Measurements from ENCODE around the gene SLC25A38. TPM values are rescaled to one million over a fixed set of nuclear protein-coding genes. Genes with fewer than 3 reads are reported as not detected.
"Not testable (repeated sequence)": the region's sequence is repeated elsewhere in the genome, so short reads cannot be mapped to it uniquely, and the experiment has no call there.

SLC25A38 gene
- total and polyA plus RNA-seq, 2 donors = 10.7 to 38.6 TPM

DNA sequence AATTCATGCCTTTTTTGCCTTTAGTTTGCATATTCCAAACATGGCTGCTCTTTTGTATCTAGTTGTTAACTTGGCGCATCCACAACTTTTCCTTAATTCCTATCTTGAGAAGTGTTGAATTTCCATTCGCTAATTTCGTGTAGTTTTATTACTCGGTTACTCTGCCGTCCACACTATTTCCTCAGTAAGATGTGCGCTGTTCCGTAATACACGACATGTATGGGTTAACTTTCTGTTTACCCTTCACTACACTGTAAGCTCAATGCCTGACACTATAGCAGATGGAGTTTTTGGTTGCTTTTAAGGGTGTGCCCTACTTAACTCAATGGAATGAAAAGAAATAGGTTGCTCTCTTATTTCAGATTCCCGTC, 24.1 kb downstream of the SLC25A38 start:
- DNase-seq (ENCODE audit: extremely low spot score) = no peak
- 7% methylated on average over 9 of the region's 9 CpGs for WGBS
- Histone ChIP-seq H3K36me3 (ENCODE audit: insufficient read depth) (peaks cover 2% of the 10 kb centered on the region), H3K4me1 (ENCODE audit: insufficient read depth) (peaks cover 1% of the 10 kb centered on the region), H3K27ac (ENCODE audit: low read depth) (no peak overlapping the region), H3K4me3 (ENCODE audit: low read depth, low read length) (peak overlapping the region; percentile 79)

DNA sequence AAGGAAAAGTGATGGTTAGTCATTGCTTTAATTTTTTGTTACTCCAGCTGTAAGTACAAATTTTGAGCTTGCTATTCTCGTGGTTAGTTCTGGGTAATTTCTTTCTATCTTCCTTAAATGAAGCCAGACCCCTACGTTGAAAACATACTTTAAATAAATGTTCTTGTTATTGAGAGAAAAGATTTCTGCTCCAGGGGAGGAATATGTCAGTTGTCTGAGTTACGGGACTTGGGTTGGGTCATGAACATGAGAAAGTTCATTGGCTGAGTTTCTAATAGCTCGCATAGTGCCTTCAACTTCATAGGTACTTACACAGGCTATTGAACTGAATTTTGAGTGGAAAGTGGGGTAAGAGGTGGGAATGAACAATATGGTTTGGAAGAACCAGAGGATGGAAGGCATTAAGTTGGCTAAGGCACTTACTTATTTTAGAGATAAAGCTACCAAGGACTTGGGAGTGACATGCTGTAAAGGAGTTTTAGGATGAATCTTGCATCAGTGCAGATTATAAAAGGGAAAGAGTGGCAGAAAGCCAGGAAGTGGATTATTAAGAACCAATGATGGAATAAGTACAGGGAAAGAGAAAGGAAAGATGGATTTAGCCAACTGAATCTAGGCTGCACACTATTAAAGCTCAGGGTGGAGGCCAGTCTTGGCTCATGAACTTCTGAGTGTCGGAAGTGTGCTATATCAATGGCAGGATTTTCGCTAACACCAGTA, 24.8 kb downstream of the SLC25A38 start:
- H3K4me1 ChIP-seq (ENCODE audit: insufficient read depth) = peaks cover 1% of the 10 kb centered on the region
- no peak overlapping the region for H3K27ac ChIP-seq (ENCODE audit: low read depth)
- WGBS = 72% methylated on average over 6 of the region's 6 CpGs
- H3K36me3 ChIP-seq (ENCODE audit: insufficient read depth) = peaks cover 2% of the 10 kb centered on the region
- H3K4me3 ChIP-seq (ENCODE audit: low read depth, low read length) = no peak overlapping the region
- no peak for DNase-seq (ENCODE audit: extremely low spot score)

GRCh38 chr3:39408493-39409372, 25.6 kb downstream of the SLC25A38 start:
- Histone ChIP-seq H3K36me3 (ENCODE audit: insufficient read depth) (peaks cover 4% of the 10 kb centered on the region), H3K27ac (ENCODE audit: low read depth) (no peak overlapping the region), H3K4me1 (ENCODE audit: insufficient read depth) (peaks cover 1% of the 10 kb centered on the region), H3K4me3 (ENCODE audit: low read depth, low read length) (no peak overlapping the region)
- DNase-seq (ENCODE audit: extremely low spot score) = no peak
- 85% methylated on average over 21 of the region's 21 CpGs for WGBS

DNA sequence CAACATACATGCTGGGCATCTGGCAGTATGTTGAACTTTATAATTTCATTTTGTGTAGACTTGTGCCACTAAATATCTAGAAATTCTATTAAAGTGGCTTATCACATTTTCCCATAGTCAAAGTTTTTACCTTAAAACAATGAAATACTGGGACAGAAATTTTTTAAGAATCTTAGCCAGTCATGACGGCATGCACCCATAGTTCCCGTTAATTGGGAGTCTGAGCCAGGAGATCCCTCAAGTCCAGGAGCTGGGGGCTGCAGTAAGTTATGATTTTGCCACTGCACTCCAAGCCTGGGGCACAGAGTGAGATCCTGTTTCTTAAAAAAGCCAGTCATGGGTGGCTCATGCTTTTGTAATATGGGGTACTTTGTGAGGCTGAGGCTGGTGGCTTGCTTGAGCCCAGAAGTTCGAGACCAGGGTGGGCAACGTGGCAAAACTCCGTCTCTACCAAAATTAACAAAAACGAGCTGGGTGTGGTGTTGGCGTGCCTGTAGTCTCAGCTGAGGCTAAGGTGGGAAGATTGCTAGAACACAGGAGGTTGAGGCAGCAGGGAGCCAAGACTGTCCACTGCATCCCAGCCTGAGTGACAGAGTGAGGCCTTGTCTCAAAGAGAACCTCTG, 26.5 kb downstream of the SLC25A38 start:
- peaks cover 1% of the 10 kb centered on the region for H3K4me1 ChIP-seq (ENCODE audit: insufficient read depth)
- H3K27ac ChIP-seq (ENCODE audit: low read depth) = no peak overlapping the region
- peaks cover 4% of the 10 kb centered on the region for H3K36me3 ChIP-seq (ENCODE audit: insufficient read depth)
- WGBS = 74% methylated on average over 7 of the region's 7 CpGs
- DNase-seq (ENCODE audit: extremely low spot score) = no peak
- no peak overlapping the region for H3K4me3 ChIP-seq (ENCODE audit: low read depth, low read length)

DNA sequence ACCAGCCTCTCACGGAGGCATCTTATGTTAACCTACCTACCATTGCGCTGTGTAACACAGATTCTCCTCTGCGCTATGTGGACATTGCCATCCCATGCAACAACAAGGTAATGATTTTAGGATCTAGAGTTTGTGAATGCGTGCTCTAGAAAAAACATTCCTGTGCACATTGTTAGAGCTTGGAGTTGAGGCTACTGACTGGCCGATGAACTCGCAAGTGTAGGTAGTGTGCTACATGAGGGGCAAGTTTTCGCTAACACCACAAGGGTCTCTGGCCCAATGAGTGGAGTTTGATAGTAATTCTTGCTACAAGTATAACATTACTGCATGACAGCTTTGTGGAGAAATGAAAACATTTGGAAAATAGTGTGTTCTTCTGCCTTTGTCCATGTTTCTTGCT, 27.7 kb downstream of the SLC25A38 start:
- peaks cover 4% of the 10 kb centered on the region for H3K36me3 ChIP-seq (ENCODE audit: insufficient read depth)
- peaks cover 1% of the 10 kb centered on the region for H3K4me1 ChIP-seq (ENCODE audit: insufficient read depth)
- WGBS = 95% methylated on average over 6 of the region's 7 CpGs
- H3K4me3 ChIP-seq (ENCODE audit: low read depth, low read length) = no peak overlapping the region
- H3K27ac ChIP-seq (ENCODE audit: low read depth) = no peak overlapping the region
- no peak for DNase-seq (ENCODE audit: extremely low spot score)

DNA sequence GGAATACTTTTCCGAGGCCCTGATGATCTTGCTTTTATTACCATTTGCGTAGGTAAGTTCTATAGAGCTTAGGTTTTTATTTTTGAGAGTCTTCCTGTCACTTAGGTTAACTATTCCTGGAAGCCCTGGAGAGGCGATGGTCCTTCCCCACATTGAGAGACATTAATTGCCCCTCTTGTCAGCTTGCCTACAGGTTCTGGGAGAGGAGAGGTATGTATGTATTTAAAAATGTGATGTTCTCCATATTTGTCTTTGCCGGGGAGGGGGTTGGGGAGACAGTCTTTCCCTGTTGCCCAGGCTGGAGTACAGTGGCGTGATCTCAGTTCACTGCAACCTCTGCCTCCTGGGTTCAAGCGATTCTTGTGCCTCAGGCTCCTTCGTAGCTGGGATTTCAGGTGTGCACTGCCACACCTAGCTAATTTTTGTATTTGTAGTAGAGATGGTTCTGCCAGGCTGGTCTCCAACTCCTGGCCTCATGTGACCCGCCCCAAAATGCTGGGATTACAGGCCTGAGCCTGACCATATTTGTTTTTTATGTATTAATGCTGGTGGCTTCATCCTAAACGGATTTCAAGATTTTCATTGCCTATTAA, 29.6 kb downstream of the SLC25A38 start:
- H3K4me3 ChIP-seq (ENCODE audit: low read depth, low read length) = no peak overlapping the region
- H3K36me3 ChIP-seq (ENCODE audit: insufficient read depth) = peaks cover 4% of the 10 kb centered on the region
- WGBS = 87% methylated on average over 9 of the region's 9 CpGs
- DNase-seq (ENCODE audit: extremely low spot score) = no peak
- H3K27ac ChIP-seq (ENCODE audit: low read depth) = no peak overlapping the region
- no peaks in the 10 kb centered on the region for H3K4me1 ChIP-seq (ENCODE audit: insufficient read depth)

- 66% methylated on average over 6 of the region's 6 CpGs for WGBS
- Histone ChIP-seq H3K27ac (ENCODE audit: low read depth) (no peak overlapping the region), H3K36me3 (ENCODE audit: insufficient read depth) (peaks cover 4% of the 10 kb centered on the region), H3K4me1 (ENCODE audit: insufficient read depth) (no peaks in the 10 kb centered on the region), H3K4me3 (ENCODE audit: low read depth, low read length) (no peak overlapping the region)
- DNase-seq (ENCODE audit: extremely low spot score) = no peak
Observed at GRCh38 chr3:39413691-39414420, 30.7 kb downstream of the SLC25A38 start.

- DNase-seq (ENCODE audit: extremely low spot score) = no peak
- 60% methylated on average over 2 of the region's 2 CpGs for WGBS
- H3K4me3 ChIP-seq (ENCODE audit: low read depth, low read length) = no peak overlapping the region
- H3K36me3 ChIP-seq (ENCODE audit: insufficient read depth) = peaks cover 4% of the 10 kb centered on the region
- H3K27ac ChIP-seq (ENCODE audit: low read depth) = no peak overlapping the region
- H3K4me1 ChIP-seq (ENCODE audit: insufficient read depth) = no peaks in the 10 kb centered on the region
Observed at GRCh38 chr3:39414421-39414907, 31.3 kb downstream of the SLC25A38 start.

- H3K4me1 ChIP-seq (ENCODE audit: insufficient read depth) = not testable (repeated sequence)
Observed at GRCh38 chr3:39415302-39415701, 32.1 kb downstream of the SLC25A38 start.

GRCh38 chr3:39415983-39416382, 32.8 kb downstream of the SLC25A38 start:
- H3K27ac ChIP-seq (ENCODE audit: low read depth) = no peak overlapping the region
- no peak overlapping the region for H3K4me3 ChIP-seq (ENCODE audit: low read depth, low read length)
- WGBS = 96% methylated on average over 1 of the region's 1 CpG
- peaks cover 4% of the 10 kb centered on the region for H3K36me3 ChIP-seq (ENCODE audit: insufficient read depth)
- DNase-seq (ENCODE audit: extremely low spot score) = no peak
- no peaks in the 10 kb centered on the region for H3K4me1 ChIP-seq (ENCODE audit: insufficient read depth)

More at GRCh38 chr3:39415302-39415701, 32.1 kb downstream of the SLC25A38 start:
- not testable (repeated sequence) for H3K27ac ChIP-seq (ENCODE audit: low read depth); DNase-seq (ENCODE audit: extremely low spot score); H3K4me3 ChIP-seq (ENCODE audit: low read depth, low read length); H3K36me3 ChIP-seq (ENCODE audit: insufficient read depth)
- 93% methylated on average over 3 of the region's 3 CpGs for WGBS

GRCh38 chr3:39416998-39417397, 33.8 kb downstream of the SLC25A38 start:
- H3K4me1 ChIP-seq (ENCODE audit: insufficient read depth); H3K36me3 ChIP-seq (ENCODE audit: insufficient read depth); DNase-seq (ENCODE audit: extremely low spot score); H3K27ac ChIP-seq (ENCODE audit: low read depth); H3K4me3 ChIP-seq (ENCODE audit: low read depth, low read length): not testable (repeated sequence)
- 51% methylated on average over 3 of the region's 3 CpGs for WGBS

DNA sequence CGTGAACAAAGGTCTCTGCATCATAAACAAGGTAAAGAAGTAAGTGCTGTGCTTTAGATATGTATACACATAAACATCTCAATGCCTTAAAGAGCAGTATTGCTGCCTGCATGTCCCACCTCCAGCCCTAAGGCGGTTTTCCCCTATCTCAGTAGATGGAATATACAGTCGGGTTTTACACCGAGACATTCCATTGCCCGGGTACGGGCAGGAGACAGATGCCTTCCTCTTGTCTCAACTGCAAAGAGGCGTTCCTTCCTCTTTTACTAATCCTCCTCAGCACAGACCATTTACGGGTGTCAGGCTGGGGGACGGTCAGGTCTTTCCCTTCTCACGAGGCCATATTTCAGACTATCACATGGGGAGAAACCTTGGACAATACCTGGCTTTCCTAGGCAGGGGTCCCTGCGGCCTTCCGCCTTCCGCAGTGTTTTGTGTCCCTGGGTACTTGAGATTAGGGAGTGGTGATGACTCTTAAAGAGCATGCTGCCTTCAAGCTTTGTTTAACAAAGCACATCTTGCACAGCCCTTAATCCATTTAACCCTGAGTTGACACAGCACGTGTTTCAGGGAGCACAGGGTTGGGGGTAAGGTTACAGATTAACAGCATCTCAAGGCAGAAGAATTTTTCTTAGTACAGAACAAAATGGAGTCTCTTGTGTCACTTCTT, 35.5 kb downstream of the SLC25A38 start:
- not testable (repeated sequence) for H3K27ac ChIP-seq (ENCODE audit: low read depth); H3K4me3 ChIP-seq (ENCODE audit: low read depth, low read length); H3K4me1 ChIP-seq (ENCODE audit: insufficient read depth); DNase-seq (ENCODE audit: extremely low spot score); H3K36me3 ChIP-seq (ENCODE audit: insufficient read depth)
- WGBS = 45% methylated on average over 13 of the region's 14 CpGs
